Activated CD8-positive, alpha-beta T cell treated with anti-CD3 and anti-CD28 coated beads for 36 hours (primary cell): Measurements from ENCODE around the gene CAMTA1. TPM values are rescaled to one million over a fixed set of nuclear protein-coding genes. Genes with fewer than 3 reads are reported as not detected.

Experiments used
- ATAC-seq: fragments of 200-7000 bp; cut with Tn5 transposase; one replicate; pipeline ENCODE4 v1.10.0; 2021; ENCODE audit warnings: mild to moderate bottlenecking, moderate library complexity
- CTCF ChIA-PET: fragments of 350-600 bp; sonication (Branson Sonifier 250); formaldehyde crosslinking; loops from one replicate; lab custom pipeline; 2021; ENCODE audit warnings: antibody characterized with exemption; lab: Charles Lee
- POLR2A ChIA-PET: fragments of 350-600 bp; sonication (Branson Sonifier 250); formaldehyde crosslinking; loops from one replicate; lab custom pipeline; 2021; ENCODE audit warnings: antibody characterized with exemption; lab: Charles Lee
- DNase-seq: peaks from one replicate; pipeline ENCODE4 v3.0.0-alpha.2; 2020
- H3K27ac Mint-ChIP-seq: one replicate; pipeline ENCODE4 v1.8.0; 2021; ENCODE audit warnings: mild to moderate bottlenecking, mixed read lengths
- H3K27me3 Mint-ChIP-seq: one replicate; pipeline ENCODE4 v1.8.0; 2021; ENCODE audit warnings: mixed read lengths
- H3K36me3 Mint-ChIP-seq: one replicate; pipeline ENCODE4 v1.8.0; 2021; ENCODE audit warnings: low read depth, mixed read lengths
- H3K4me1 Mint-ChIP-seq: one replicate; pipeline ENCODE4 v1.8.0; 2021; ENCODE audit warnings: low read depth, mixed read lengths
- H3K4me3 Mint-ChIP-seq: one replicate; pipeline ENCODE4 v1.8.0; 2021; ENCODE audit warnings: mild to moderate bottlenecking, moderate library complexity, mixed read lengths
- H3K9me3 Mint-ChIP-seq: one replicate; pipeline ENCODE4 v1.8.0; 2021; ENCODE audit warnings: mixed read lengths
- CTCF ChIP-seq: fragments of 200-600 bp; IDR thresholded peaks from one replicate; pipeline ENCODE4 v1.8.0; 2022; ENCODE audit warnings: antibody characterized with exemption, mild to moderate bottlenecking
- intact Hi-C: fragments of 100-400 bp; cut with micrococcal nuclease; formaldehyde crosslinking; loops from one replicate; pipeline ENCODE4 v1.10.0; 2022
- total RNA-seq, 2 experiments: library from RNA; stranded (reverse); gene quantifications; one replicate each; pipeline ENCODE4 v1.2.3, GENCODE V29; 2021

The CAMTA1 gene
- total RNA-seq, 2 experiments from 2014 or later, result 67.7 to 70.9 TPM

- H3K27ac Mint-ChIP-seq, result no peak overlapping the region
- no peaks in the 10 kb centered on the region for H3K9me3 Mint-ChIP-seq
- intact Hi-C loops, result no loop called here
- ChIA-PET POLR2A (no interaction called here), CTCF (no interaction called here)
- peaks cover 36% of the 10 kb centered on the region for H3K4me1 Mint-ChIP-seq
- no peak for ATAC-seq
- TF ChIP-seq CTCF, result no peak
- H3K4me3 Mint-ChIP-seq, result no peak overlapping the region
- no peaks in the 10 kb centered on the region for H3K27me3 Mint-ChIP-seq
- DNase-seq, result no peak
- peaks cover 20% of the 10 kb centered on the region for H3K36me3 Mint-ChIP-seq
Observed at GRCh38 chr1:7777591-7777990, 992.3 kb downstream of the CAMTA1 start.

- POLR2A ChIA-PET, result no interaction called here
- peaks cover 37% of the 10 kb centered on the region for H3K4me1 Mint-ChIP-seq
- intact Hi-C loops, result no loop called here
- DNase-seq, result no peak
- no peak for TF ChIP-seq CTCF
- ATAC-seq, result no peak
- H3K36me3 Mint-ChIP-seq, result peaks cover 16% of the 10 kb centered on the region
- H3K4me3 Mint-ChIP-seq, result no peak overlapping the region
- H3K9me3 Mint-ChIP-seq, result no peaks in the 10 kb centered on the region
- H3K27ac Mint-ChIP-seq, result no peak overlapping the region
- CTCF ChIA-PET, result no interaction called here
- no peaks in the 10 kb centered on the region for H3K27me3 Mint-ChIP-seq
Observed at GRCh38 chr1:7778133-7778628, 992.9 kb downstream of the CAMTA1 start.

GRCh38 chr1:7780976-7781375, 995.7 kb downstream of the CAMTA1 start:
- no peak overlapping the region for H3K27ac Mint-ChIP-seq
- intact Hi-C loops, result no loop called here
- no peaks in the 10 kb centered on the region for H3K27me3 Mint-ChIP-seq
- ChIA-PET POLR2A (interaction anchor here (0.6 to 2.0 kb wide), 3 partner anchors 9 to 249 kb away, joined by 3 to 7 read pairs (median 4); partner anchors contain the start of gene VAMP3), CTCF (interaction anchor here (0.8 to 1.4 kb wide), 3 partner anchors 28 to 113 kb away, joined by 3 to 6 read pairs (median 4); no protein-coding TSS in a partner anchor)
- DNase-seq (no peak), ATAC-seq (no peak)
- H3K36me3 Mint-ChIP-seq, result peaks cover 12% of the 10 kb centered on the region
- no peak overlapping the region for H3K4me3 Mint-ChIP-seq
- TF ChIP-seq CTCF, result no peak
- H3K9me3 Mint-ChIP-seq, result no peaks in the 10 kb centered on the region
- peaks cover 25% of the 10 kb centered on the region for H3K4me1 Mint-ChIP-seq

- DNase-seq (no peak), ATAC-seq (no peak)
- Mint-ChIP-seq H3K27me3 (no peaks in the 10 kb centered on the region), H3K4me1 (peaks cover 24% of the 10 kb centered on the region), H3K27ac (peak overlapping the region; percentile 61), H3K4me3 (no peak overlapping the region), H3K36me3 (peaks cover 12% of the 10 kb centered on the region), H3K9me3 (no peaks in the 10 kb centered on the region)
- ChIA-PET CTCF (no interaction called here), POLR2A (interaction anchor here (0.6 to 2.5 kb wide), 4 partner anchors 8 to 250 kb away, joined by 3 to 8 read pairs (median 6); partner anchors contain the start of gene VAMP3)
- no peak for TF ChIP-seq CTCF
- intact Hi-C loops, result no loop called here
Observed at GRCh38 chr1:7781501-7781900, 996.2 kb downstream of the CAMTA1 start.

- intact Hi-C loops, result no loop called here
- CTCF ChIA-PET, result interaction anchor here (0.7 kb wide), 1 partner anchor 139 kb away, joined by 3 read pairs; no protein-coding TSS in a partner anchor
- Mint-ChIP-seq H3K27me3 (no peaks in the 10 kb centered on the region), H3K9me3 (no peaks in the 10 kb centered on the region), H3K4me1 (peaks cover 24% of the 10 kb centered on the region), H3K27ac (no peak overlapping the region), H3K36me3 (peaks cover 12% of the 10 kb centered on the region), H3K4me3 (peak overlapping the region; percentile 68)
- DNase-seq (no peak), ATAC-seq (no peak)
- TF ChIP-seq CTCF, result no peak
- POLR2A ChIA-PET, result interaction anchor here (0.9 to 2.5 kb wide), 6 partner anchors 8 to 135 kb away, joined by 3 to 8 read pairs (median 4); partner anchors contain the start of gene VAMP3
Observed at GRCh38 chr1:7781923-7782495, 996.8 kb downstream of the CAMTA1 start.
